Amniotic epithelial cell (primary cell): ENCODE results near the gene TBX19.
"Not testable (repeated sequence)": the region's sequence is repeated elsewhere in the genome, so short reads cannot be mapped to it uniquely, and the experiment has no call there.

ENCODE experiments used
- DNase-seq: peaks from one replicate; pipeline ENCODE4 v3.0.0-alpha.2; 2010; ENCODE audit warnings: low read depth

TBX19 gene

GRCh38 chr1:168320800-168321450 is 40.2 kb downstream of the TBX19 start:
- peak; percentile 88 for DNase-seq

- peak; percentile 50 for DNase-seq
These were observed 41.3 kb downstream of the TBX19 start for GRCh38 chr1:168321945-168322344.

DNA sequence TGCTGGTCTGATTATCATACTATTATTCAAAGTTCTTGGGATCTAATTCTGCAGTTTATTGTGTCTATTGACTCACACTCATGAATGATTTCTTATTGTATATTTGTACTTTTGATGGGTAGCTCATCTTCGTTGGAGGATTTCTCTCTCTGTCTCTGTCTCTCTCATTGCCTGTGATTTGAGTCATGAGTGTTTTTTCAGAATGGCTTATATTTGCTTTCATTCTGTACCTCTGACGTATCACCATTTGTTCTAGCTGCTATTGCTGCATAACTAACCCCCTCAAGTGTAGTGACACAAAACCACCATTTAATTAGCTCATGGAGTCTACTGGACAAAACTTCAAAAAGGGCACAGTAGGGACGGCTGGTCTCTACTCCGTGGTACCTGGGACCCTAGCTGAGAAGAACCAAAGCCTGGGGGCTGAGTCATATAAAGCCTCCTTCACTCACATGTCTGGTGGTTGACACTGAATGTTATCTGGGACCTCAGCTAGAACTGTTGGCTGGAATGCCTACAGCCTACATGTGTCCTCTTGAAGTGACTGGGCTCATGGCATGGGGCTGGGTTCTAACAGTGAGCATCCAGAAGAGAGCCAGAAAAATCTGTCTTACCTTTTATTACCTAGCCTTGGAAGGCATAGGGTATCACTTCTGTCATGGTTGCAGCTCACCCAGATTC is 44.2 kb downstream of the TBX19 start:
- DNase-seq, result peak; percentile 23

DNA sequence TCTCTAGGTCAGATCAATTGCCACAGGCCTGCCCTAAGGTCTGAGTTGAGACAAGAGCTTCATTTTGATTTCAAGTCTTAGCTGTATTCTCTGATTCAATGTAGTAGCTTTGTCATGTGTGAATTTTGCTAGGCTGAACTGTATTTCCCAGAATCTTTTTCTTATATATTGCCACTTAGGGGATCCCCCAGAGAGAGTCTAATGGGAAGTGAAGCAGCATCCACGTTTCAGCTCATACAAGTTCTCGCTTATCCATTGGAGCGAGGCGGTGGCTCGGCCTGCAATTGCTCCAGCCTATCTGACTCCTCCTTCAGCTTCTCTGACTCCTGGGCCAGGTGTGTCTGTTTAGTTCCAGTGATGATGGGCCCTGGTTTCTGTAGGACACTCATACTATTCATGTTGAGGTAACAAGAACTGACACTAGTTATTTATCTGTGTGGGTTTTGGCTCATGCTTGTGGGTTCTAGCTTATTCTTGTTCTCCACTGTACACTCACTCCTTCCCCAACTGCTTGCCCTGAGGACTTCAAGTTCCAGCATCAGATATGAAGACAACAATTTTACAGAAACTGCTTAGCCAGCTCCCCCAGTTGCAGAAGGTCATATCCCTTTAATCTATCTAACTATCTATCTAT is 48.2 kb downstream of the TBX19 start:
- DNase-seq, result peak; percentile 29

DNA sequence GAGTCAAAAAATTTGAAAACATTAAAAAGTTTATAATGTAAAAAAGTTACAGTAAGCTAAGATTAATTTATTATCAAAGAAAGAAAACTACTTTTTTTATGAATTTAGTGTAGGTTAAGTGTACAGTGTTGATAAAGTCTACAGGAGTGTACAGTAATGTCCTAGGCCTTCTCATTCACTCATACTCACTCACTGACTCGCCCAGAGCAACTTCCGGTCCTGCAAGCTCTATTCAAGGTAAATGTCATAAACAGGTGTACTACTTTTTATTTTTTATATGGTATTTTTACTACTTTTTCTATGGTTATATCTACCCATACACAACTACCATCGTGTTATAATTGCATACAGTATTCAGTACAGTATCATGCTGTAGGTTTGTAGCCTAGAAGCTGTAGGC is 49.6 kb downstream of the TBX19 start:
- DNase-seq, result no peak

GRCh38 chr1:168331569-168331968 is 50.9 kb downstream of the TBX19 start:
- DNase-seq, result no peak

- DNase-seq, result no peak
These were observed 53.0 kb downstream of the TBX19 start for GRCh38 chr1:168333562-168334276.

DNA sequence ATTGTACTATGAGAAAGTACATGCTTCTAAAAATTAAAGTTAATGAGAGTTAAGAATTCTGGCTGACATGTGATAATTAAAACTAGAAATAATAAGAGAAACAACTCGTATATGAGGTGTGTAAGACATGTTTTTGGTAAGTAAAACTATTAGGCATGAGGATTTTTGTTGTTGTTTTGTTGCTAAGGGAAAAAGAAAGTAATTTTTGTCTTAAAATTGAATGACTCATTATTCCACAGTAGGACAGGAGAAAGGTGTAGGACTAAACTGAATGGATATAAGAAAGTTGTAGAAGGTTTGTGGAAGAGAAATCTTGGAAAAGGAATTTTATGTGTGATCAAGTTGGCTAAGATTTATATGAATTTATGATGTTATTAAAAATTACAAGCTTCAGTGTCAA is 54.8 kb downstream of the TBX19 start:
- no peak for DNase-seq

GRCh38 chr1:168338589-168339503 is 58.2 kb downstream of the TBX19 start:
- no peak for DNase-seq

- DNase-seq, result no peak
These were observed 60.3 kb downstream of the TBX19 start for GRCh38 chr1:168340781-168341482.

GRCh38 chr1:168341483-168341975 is 60.9 kb downstream of the TBX19 start:
- DNase-seq, result no peak

DNA sequence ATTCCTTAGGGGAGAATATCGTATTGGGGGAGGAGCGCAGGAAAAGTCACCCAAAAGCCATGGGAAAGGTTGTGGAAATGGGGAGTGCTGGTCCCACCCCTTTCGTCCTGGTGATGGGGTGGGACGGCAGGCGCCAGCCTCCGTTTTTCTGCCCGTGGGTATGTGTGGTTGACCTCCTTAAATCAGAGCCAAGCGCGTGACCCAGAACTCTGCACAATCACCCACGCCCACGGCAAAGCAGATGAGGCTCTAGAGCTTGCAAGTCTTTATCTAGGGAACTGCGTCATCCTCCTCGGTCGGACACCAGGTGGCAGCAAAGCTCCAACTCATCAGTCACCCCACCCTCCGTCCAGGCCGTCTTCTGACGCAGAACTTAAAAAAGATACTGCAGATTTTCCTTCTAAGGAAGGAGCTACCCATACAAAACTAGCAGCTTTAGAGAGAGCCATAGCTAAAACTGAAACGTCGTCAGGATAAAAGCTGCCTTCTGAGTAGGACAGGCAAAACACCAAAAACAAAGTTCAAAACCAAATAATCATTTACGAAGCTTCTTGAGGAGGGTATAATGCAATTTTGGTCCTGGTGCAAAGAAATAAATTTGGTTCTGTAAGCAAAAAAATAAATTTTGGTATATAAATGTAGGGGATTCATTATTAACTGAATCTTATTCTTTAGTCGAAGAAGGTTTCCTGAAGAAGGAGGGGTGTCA is 62.0 kb downstream of the TBX19 start:
- peak; percentile 88 for DNase-seq

- DNase-seq, result no peak
These were observed 62.9 kb downstream of the TBX19 start for GRCh38 chr1:168343566-168343965.

- no peak for DNase-seq
These were observed 63.8 kb downstream of the TBX19 start for GRCh38 chr1:168344517-168344916.

- DNase-seq, result no peak
These were observed 65.3 kb downstream of the TBX19 start for GRCh38 chr1:168345939-168346338.

- DNase-seq, result no peak
These were observed 67.0 kb downstream of the TBX19 start for GRCh38 chr1:168347630-168348029.

- DNase-seq, result no peak
These were observed 67.6 kb downstream of the TBX19 start for GRCh38 chr1:168348146-168348709.

DNA sequence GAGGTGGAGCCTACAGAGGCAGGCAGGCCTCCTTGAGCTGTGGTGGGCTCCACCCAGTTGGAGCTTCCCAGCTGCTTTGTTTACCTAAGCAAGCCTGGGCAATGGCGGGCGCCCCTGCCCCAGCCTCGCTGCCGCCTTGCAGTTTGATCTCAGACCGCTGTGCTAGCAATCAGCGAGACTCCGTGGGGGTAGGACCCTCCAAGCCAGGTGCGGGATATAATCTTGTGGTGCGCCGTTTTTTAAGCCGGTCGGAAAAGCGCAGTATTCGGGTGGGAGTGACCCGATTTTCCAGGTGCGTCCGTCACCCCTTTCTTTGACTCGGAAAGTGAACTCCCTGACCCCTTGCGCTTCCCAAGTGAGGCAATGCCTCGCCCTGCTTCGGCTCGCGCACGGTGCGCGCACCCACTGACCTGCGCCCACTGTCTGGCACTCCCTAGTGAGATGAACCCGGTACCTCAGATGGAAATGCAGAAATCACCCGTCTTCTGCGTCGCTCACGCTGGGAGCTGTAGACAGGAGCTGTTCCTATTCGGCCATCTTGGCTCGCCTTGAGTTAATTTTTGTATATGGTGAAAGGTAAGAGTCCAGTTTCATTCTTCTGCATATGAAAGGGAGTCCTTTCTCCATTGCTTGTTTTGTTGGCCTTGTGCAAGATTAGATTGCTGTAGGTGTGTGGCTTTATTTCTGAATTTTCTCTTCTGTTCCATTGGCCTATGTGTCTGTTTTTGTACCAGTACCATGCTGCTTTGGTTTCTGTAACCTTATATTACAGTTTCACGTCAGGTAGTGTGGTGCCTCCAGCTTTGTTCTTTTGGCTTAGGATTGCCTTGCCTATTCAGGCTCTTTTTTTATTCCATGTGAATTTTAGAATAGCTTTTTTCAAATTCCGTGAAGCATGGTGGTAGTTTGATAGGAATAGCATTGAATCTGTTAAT is 73.9 kb downstream of the TBX19 start:
- not testable (repeated sequence) for DNase-seq
